Esophagus squamous epithelium (tissue), 4 donors: ENCODE results near the gene PLEKHN1.

Experiments
- POLR2A ChIP-seq, 4 donors: fragments of 450-650 bp; IDR thresholded peaks; one replicate each; pipeline ENCODE4 v1.6.1; 2017; ENCODE audit warnings: antibody characterized with exemption in 4 of 4, mild to moderate bottlenecking in 4 of 4, moderate library complexity in 3 of 4
- TF ChIP-seq, protein P1 (sequence below), 6 experiments: fragments of 450-650 bp in 4 of 6; fragments of 200-600 bp in 2 of 6; sonication (generic) in 2 of 6; IDR thresholded peaks; one replicate each; pipeline ENCODE4 v1.5.1; 2016 to 2019; ENCODE audit warnings: antibody characterized with exemption in 6 of 6, mild to moderate bottlenecking in 4 of 6, moderate library complexity in 4 of 6

GRCh38 chr1:975365-975764, 9.1 kb downstream of the PLEKHN1 start:
- TF ChIP-seq, protein P1, sequence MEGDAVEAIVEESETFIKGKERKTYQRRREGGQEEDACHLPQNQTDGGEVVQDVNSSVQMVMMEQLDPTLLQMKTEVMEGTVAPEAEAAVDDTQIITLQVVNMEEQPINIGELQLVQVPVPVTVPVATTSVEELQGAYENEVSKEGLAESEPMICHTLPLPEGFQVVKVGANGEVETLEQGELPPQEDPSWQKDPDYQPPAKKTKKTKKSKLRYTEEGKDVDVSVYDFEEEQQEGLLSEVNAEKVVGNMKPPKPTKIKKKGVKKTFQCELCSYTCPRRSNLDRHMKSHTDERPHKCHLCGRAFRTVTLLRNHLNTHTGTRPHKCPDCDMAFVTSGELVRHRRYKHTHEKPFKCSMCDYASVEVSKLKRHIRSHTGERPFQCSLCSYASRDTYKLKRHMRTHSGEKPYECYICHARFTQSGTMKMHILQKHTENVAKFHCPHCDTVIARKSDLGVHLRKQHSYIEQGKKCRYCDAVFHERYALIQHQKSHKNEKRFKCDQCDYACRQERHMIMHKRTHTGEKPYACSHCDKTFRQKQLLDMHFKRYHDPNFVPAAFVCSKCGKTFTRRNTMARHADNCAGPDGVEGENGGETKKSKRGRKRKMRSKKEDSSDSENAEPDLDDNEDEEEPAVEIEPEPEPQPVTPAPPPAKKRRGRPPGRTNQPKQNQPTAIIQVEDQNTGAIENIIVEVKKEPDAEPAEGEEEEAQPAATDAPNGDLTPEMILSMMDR (IDR thresholded peaks at IDR 0.05): no peak
- TF ChIP-seq POLR2A (IDR thresholded peaks at IDR 0.05): no peak
